ENCODE data around the gene ATP5F1D.

Gene ATP5F1D

GRCh38 chr19:1255186-1256161 lies 13.9 kb downstream of the ATP5F1D start:
- no peak for TF ChIP-seq CTCF (IDR thresholded peaks at IDR 0.05; ENCODE audit: borderline replicate concordance, insufficient read depth, low read depth, low read length)
- no peak overlapping the region for H3K4me3 ChIP-seq (ENCODE audit: low read depth, low read length)

GRCh38 chr19:1256646-1257474 lies 15.3 kb downstream of the ATP5F1D start:
- H3K4me3 ChIP-seq (ENCODE audit: low read depth, low read length): no peak overlapping the region
- TF ChIP-seq CTCF (IDR thresholded peaks at IDR 0.05; ENCODE audit: borderline replicate concordance, insufficient read depth, low read depth, low read length): no peak

- H3K4me3 ChIP-seq (ENCODE audit: low read depth, low read length): no peak overlapping the region
- TF ChIP-seq CTCF (IDR thresholded peaks at IDR 0.05; ENCODE audit: borderline replicate concordance, insufficient read depth, low read depth, low read length): no peak
These were observed 16.1 kb downstream of the ATP5F1D start for GRCh38 chr19:1257475-1258162.

- no peak overlapping the region for H3K4me3 ChIP-seq (ENCODE audit: low read depth, low read length)
- no peak for TF ChIP-seq CTCF (IDR thresholded peaks at IDR 0.05; ENCODE audit: borderline replicate concordance, insufficient read depth, low read depth, low read length)
These were observed 16.6 kb downstream of the ATP5F1D start for GRCh38 chr19:1258163-1258492.

GRCh38 chr19:1258707-1259205 lies 17.2 kb downstream of the ATP5F1D start:
- H3K4me3 ChIP-seq (ENCODE audit: low read depth, low read length): peak overlapping the region; percentile 46
- TF ChIP-seq CTCF (IDR thresholded peaks at IDR 0.05; ENCODE audit: borderline replicate concordance, insufficient read depth, low read depth, low read length): no peak

GRCh38 chr19:1259206-1259875 lies 17.8 kb downstream of the ATP5F1D start:
- TF ChIP-seq CTCF (IDR thresholded peaks at IDR 0.05; ENCODE audit: borderline replicate concordance, insufficient read depth, low read depth, low read length): no peak

More at GRCh38 chr19:1259206-1259875, 17.8 kb downstream of the ATP5F1D start:
- H3K4me3 ChIP-seq (ENCODE audit: low read depth, low read length): peak overlapping the region; percentile 46
